ENCODE results near the gene RXRA.

The RXRA gene

DNA sequence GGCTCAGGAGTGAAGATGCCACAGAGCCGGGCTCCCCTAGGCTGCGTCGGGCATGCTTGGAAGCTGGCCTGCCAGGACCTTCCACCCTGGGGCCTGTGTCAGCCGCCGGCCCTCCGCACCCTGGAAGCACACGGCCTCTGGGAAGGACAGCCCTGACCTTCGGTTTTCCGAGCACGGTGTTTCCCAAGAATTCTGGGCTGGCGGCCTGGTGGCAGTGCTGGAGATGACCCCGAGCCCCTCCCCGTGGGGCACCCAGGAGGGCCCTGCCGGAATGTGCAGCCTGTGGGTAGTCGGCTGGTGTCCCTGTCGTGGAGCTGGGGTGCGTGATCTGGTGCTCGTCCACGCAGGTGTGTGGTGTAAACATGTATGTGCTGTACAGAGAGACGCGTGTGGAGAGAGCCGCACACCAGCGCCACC is 113.1 kb downstream of the RXRA start:
- ChIA-PET CTCF (interaction anchor here (1.2 to 6.5 kb wide), 4 partner anchors 9 to 270 kb away, joined by 3 to 96 read pairs (median 4); no protein-coding TSS in a partner anchor), POLR2A (no interaction called here)
- no peak overlapping the region for H3K4me3 ChIP-seq (ENCODE audit: low read depth, low read length)
- no peak for TF ChIP-seq CTCF (IDR thresholded peaks at IDR 0.05; ENCODE audit: insufficient read depth, low read length, missing control alignments)
- DNase-seq (ENCODE audit: low read depth, low spot score) = no peak

- POLR2A ChIA-PET = interaction anchor here (0.7 kb wide), 1 partner anchor 224 kb away, joined by 3 read pairs; no protein-coding TSS in a partner anchor
- H3K4me3 ChIP-seq (ENCODE audit: low read depth, low read length) = no peak overlapping the region
- DNase-seq (ENCODE audit: low read depth, low spot score) = no peak
- no peak for TF ChIP-seq CTCF (IDR thresholded peaks at IDR 0.05; ENCODE audit: insufficient read depth, low read length, missing control alignments)
- CTCF ChIA-PET = interaction anchor here (3.1 to 6.5 kb wide), 2 partner anchors 271 kb away, joined by 96 to 256 read pairs; no protein-coding TSS in a partner anchor
Observed at GRCh38 chr9:134440636-134441226, 114.5 kb downstream of the RXRA start.

GRCh38 chr9:134441227-134442084 is 115.2 kb downstream of the RXRA start:
- ChIA-PET POLR2A (interaction anchor here (2.2 kb wide), 1 partner anchor 270 kb away, joined by 13 read pairs; no protein-coding TSS in a partner anchor), CTCF (interaction anchor here (1.1 to 3.1 kb wide), 9 partner anchors 9 to 278 kb away, joined by 3 to 256 read pairs (median 6); partner anchors contain the start of gene RNU6ATAC)
- no peak for TF ChIP-seq CTCF (IDR thresholded peaks at IDR 0.05; ENCODE audit: insufficient read depth, low read length, missing control alignments)
- no peak overlapping the region for H3K4me3 ChIP-seq (ENCODE audit: low read depth, low read length)
- DNase-seq (ENCODE audit: low read depth, low spot score) = no peak

DNA sequence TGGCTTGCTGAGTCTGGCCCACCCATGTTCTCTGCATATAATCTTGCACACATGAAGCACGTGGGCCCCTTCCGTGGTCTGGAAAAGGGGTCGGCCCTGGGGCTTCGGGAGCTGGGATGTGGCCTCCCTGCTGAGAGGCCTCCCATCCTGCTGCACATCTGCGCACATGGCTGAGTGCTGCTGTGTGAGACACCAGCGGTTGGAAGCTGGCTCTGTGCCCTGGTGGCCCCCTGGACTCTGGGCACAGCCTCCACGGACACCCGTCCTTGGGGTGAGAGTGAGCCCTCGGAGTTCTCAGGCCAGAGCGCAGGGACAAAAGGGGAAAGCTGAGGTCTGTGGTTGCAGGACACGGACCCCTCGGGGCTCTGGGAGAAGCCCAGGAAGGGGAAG is 115.8 kb downstream of the RXRA start:
- CTCF ChIA-PET = interaction anchor here (0.7 to 3.1 kb wide), 18 partner anchors 9 to 291 kb away, joined by 3 to 256 read pairs (median 6); partner anchors contain the start of genes COL5A1 and RNU6ATAC
- POLR2A ChIA-PET = interaction anchor here (2.2 kb wide), 1 partner anchor 271 kb away, joined by 13 read pairs; no protein-coding TSS in a partner anchor
- DNase-seq (ENCODE audit: low read depth, low spot score) = no peak
- no peak overlapping the region for H3K4me3 ChIP-seq (ENCODE audit: low read depth, low read length)
- no peak for TF ChIP-seq CTCF (IDR thresholded peaks at IDR 0.05; ENCODE audit: insufficient read depth, low read length, missing control alignments)

DNA sequence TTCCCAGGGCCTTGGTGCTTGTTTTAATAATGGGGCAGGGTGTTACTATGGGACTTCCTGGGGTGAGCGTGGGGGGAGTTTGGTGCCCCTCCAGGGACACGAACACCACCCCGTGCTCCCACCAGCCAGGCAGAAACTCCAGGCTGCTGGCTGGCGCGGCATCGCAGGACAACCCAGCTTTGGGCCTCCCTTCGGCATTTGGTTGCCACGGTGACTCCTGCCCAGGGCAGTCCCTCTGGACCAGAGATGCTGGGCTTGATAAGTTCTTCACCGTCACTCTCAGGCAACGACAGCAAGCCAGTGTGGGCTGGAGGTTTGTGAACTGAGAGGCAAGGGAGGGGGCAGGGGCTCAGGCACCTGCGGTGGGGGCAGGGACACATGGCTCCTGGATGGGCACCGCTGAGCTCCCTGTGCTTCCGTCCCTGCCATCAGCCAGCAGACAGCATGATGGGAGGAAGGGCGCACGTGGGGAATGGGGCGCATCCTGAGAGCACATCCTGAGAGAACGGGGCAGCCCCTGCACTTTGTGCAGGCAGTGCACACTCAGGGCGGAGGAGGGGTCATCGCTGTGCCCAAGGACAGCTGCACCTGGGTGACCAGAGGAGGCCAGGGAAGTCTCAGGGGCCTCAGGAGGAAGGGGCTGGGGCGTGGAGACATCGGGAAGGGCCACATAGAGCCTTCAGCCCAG is 116.4 kb downstream of the RXRA start:
- no peak for DNase-seq (ENCODE audit: low read depth, low spot score)
- no peak overlapping the region for H3K4me3 ChIP-seq (ENCODE audit: low read depth, low read length)
- no peak for TF ChIP-seq CTCF (IDR thresholded peaks at IDR 0.05; ENCODE audit: insufficient read depth, low read length, missing control alignments)
- ChIA-PET POLR2A (interaction anchor here (1.0 to 2.2 kb wide), 6 partner anchors 8 to 275 kb away, joined by 3 to 13 read pairs (median 3); no protein-coding TSS in a partner anchor), CTCF (interaction anchor here (0.6 to 3.1 kb wide), 31 partner anchors 8 to 370 kb away, joined by 3 to 256 read pairs (median 4); partner anchors contain the start of genes COL5A1 and RNU6ATAC)
